ENCODE measurements around the gene ACER1.
"Not testable (repeated sequence)": the region's sequence is repeated elsewhere in the genome, so short reads cannot be mapped to it uniquely, and the experiment has no call there.

The ACER1 gene

DNA sequence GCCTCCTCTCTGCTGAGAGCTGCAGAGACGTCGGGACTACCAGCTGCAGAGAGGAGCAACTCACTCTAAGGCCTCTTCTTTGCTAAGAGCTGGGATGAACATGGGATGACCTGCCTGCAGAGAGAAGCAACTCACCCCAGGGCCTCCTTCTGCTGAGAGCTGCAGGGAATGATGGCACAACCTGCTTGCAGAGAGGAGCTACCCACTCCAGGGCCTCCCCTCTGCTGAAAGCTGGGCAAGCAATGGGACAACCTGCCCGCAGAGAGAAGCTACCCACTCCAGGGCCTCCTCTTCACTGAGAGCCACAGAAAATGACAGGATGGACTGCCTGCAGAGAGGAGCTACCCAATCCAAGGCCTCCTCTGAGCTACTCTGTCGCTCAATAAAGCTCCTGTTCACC lies 46.7 kb downstream of the ACER1 start:
- DNase-seq, result no peak

DNA sequence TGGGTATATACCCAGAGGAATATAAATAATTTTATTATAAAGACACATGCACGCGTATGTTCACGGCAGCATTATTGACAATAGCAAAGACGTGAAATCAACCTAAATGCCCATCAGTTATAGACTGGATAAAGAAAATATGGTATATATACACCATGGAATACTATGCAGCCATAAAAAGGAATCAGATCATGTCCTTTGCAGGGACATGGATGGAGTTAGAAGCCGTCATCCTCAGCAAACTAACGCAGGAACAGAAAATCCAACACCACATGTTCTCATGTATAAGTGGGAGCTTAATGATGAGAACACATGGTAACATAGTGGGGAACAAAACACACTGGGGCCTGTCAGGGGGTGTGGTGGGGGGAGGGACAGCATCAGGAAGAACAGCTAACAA lies 51.0 kb downstream of the ACER1 start:
- not testable (repeated sequence) for DNase-seq

DNA sequence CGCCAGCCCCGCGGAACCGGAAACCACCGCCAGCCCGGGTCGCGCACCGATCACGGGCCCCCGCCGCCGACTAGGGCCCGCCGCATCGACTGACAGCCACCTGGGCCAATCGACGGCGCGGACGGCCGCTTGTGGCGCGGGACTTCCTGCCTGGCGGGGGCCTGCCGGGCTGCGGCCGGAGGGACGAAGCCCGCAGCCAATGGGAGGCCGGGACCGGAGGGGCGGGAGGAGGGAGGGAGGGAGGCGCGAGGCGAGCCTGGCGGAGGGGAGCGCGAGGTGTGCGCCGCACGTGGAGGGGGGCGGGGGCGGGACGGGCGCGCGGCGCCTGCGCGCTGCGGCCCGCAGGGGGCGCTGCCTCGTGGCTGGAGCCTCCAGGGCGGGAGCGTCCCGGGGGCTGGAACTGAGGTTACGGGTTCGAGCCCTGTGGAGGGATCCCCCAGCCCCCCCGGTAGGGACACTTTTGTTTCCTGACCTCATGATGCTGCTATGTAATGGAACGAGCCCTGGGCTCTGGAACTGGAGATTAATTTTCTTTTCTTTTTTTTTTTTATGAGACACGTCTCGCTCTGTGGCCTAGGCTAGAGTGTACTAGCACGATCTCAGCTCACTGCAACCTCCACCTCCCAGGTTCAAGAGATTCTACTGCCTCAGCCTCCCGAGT lies 53.4 kb downstream of the ACER1 start, which contains the start of gene MLLT1:
Gene MLLT1, minus strand, starts transcription at position 45 of the 661 bp plus-strand sequence. CDS start 191 bp downstream, outside the sequence.
- DNase-seq, result peak; percentile 97

DNA sequence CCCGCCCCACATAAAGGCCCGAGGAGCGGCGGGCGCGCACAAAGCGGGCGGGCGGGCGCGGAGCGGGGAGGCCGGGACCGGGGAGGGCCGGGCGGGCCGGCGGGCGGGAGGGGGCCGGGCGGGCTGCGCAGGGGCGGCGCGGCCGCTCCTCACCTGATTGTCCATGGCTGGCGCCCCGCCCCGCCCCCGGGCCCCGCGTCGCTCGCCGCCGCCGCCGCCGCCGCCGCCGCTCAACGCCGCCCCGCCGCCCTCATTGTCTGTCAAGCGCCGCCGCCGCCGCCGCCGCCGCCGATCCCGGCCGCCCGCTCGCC lies 53.8 kb downstream of the ACER1 start:
- DNase-seq, result no peak

DNA sequence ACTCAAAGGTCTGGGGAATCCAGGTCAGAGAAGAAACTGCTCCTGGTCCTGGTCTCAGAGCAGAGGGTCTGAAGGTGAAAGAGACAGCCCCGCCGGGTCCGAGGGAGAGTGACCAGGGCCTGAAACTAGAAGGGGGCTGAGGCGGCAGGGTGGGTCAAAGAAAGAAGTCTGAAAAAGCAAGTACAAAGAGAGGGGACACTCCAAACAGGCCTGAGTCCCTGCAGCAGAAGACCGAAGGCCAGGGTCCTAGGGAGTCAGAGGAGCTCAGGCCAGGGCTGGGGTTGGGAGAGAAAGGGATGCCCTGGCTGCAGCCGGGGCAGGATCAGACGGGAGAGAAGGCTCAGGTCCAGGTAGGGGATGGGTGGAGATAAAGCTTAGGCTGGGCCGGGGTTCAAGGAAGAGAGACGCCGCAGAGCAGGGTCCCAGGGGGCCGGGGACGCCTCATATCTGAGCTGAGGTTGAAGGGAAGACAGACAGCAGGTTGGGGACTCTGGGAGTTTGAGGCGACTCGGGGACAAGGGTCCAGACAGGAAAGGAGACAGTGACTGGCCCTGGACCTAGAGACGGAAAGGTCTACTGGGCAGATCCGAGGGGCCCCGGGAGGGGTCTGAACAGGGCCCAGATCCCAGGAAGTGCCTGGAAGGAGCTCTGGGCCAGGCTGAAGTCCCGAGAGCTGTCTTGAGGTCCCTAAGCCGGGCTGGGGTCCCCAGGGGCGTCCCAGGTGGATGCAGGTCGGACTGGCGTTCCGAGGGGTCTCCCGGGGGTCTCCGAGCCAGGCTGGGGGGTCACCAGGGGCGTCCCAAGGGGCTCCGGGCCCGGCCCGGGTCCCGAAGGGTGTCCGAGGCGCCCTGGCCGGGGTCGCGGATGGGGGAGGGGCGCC lies 54.4 kb downstream of the ACER1 start:
- DNase-seq, result no peak

DNA sequence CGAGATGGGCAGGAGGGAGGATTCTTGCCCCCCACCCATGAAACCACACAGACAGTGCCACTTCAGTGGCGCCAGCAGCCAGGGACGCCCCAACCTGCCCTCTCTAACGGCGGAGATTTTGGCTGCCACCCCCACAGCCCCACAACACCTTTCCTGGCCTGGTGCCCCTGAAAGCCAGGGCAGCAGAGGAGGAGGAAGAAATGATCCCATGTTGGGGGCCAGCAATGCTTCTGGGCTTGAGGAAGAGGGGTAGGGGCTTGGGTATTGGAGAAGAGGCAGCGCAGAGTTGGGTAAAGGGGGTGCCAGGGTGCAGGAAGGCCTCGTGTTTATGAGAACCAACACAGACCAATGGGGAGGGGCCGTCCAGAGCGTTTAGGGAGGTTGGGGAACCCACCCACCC lies 55.4 kb downstream of the ACER1 start:
- DNase-seq, result no peak

DNA sequence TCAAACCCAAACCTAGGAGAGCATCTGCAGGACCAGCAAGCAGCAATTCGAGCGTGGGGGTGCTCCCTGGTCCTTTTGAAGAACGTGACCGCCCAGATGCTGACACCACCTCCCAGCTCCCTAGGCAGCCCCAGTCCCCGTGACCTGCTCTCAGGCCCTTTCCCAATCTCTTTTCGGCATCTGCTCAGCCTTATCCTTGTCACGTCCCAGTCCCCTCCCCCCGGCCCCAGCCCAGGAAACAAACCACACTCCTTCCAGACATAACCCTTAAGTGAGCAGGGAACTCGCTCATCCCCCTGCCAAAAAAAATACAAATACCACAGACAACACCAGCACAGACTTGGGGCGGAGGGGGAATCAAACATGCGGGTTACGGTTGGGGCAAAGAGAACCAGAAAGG lies 57.0 kb downstream of the ACER1 start:
- DNase-seq, result no peak

DNA sequence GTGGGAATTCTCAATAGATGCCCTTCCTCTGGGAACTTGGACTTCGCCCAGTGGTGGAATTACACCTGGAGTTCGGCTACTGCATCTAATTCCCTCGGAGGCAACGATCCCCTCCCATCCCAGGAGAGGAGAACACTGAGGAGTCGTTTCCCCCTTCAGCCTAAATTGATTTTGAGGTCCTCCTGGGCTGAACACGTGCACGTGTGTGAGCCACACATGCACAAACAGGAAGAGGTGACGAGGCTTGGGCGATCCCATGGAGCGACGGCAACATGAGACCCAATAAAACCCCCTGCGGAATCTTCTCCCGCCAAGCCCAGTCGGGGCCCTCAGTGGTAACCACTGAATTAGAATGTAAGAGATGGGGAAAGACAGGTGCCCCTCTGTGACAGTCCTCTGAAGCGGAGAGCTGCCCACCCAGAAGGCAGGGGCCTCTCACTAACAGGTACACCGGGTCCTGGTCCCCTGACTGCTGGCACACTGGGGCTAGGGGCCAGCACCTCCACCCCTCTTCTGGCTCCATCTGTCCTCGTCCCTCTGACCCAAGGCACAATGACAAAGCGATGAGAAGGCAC lies 58.2 kb downstream of the ACER1 start:
- no peak for DNase-seq

DNA sequence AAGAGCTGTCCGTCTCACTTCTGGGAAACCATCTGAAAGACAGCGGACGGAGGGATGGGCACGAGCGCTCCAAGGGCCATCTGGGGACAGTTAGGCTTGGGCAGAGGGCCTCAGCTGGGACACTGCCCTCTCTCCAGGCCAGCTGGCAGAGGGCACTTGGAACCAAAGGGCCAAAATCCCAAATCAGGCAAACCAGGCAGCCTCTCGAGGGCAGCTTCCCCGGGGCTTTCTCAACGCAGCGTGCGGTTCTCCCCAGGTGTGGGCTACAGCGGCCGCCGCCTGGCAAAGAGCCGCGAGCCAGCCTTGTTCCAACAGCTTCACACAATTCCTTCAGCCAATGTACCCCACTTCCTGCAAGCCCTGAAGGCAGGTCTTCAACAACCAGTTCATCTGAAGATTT lies 58.7 kb downstream of the ACER1 start:
- no peak for DNase-seq

DNA sequence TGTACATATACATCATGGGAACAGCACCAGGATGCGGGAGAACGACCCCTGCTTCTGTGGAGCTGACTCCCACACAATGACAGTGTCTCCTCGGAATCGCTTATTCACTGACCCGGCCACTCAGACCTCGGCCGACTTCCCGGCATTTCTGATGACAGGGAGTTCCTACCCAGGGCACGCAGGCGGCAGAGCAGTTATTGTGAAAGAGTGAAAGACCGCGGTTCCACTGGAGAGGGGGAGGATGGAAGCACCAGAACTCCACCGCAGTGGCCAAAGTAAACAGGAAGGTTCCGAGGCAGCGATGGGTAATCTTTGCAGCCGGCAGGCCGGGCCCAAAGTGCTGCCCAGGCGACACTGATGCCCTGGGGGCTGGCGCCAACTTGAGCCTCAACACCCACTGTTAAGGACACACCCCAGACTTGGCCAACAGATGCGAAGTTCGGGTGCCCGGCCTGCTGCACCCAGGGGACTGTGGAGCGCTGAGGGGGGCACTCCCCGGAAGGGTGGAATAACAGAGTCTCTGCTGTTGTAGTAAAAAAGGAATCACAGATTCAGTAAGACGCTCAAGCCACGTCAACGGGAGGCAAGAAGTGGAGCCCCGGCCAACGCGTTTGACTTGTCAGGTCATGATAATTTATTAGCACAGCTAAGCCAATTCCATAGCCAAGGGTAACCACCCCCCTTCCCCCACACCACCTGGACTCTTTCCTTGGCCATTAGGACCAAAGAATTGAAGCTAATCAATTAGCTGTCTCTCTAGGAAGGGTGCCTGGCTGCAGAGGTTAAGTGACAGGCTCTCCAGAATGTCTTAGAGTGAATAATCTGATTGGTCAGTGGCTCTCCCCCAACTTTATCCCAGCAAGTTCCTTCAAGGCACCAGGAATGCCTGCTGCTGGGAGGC lies 59.5 kb downstream of the ACER1 start:
- DNase-seq, result no peak

DNA sequence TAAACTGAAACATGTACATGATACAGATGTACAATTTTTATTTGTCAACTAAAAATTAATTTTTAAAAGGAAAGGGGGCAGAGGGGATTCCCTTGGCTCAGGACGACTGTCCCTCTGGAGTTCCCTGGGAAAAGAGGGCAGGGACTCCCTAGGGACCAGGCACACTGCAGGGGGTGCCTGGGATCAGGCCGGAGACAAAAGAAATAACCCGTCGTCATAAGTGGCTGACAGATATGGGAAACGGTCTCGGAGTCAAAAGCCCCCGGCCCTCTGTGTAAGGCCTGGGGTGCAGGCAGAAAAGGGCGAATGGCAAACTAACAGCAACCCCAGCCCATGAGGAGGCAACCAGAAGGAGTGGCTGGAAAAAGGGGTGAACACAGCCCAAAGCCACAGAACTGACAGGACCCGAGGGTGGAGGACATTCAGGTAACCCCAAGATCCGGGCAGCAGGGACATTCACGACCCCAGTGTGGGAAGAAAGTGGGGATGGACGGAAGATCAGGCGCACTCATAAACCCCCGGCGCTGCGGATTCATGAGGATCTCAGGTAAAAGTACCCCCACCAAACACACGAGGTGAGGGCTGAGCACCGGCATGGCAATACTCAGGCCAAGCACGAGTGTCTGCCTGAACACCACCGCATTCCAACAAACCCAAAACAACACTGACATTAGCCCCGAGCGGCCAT lies 60.4 kb downstream of the ACER1 start:
- no peak for DNase-seq

DNA sequence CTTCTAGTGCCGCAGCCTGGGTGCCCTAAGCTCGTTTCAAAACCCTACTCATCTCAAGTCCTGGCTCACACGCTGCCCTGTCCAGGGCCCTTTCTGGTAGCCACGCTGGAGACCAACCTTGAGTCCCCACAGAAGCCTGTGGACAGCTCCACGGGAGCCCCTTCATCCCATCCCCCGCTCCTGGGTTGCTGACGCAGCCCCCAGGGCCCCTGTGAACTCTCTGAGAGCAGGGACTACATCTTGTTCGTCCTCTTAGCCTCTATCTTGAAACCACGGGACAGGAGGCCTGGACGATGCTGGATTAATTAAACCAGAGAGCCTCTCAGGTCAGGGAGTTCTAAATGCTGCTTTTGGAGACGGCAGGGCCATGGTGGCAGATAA lies 61.0 kb downstream of the ACER1 start:
- DNase-seq, result no peak

DNA sequence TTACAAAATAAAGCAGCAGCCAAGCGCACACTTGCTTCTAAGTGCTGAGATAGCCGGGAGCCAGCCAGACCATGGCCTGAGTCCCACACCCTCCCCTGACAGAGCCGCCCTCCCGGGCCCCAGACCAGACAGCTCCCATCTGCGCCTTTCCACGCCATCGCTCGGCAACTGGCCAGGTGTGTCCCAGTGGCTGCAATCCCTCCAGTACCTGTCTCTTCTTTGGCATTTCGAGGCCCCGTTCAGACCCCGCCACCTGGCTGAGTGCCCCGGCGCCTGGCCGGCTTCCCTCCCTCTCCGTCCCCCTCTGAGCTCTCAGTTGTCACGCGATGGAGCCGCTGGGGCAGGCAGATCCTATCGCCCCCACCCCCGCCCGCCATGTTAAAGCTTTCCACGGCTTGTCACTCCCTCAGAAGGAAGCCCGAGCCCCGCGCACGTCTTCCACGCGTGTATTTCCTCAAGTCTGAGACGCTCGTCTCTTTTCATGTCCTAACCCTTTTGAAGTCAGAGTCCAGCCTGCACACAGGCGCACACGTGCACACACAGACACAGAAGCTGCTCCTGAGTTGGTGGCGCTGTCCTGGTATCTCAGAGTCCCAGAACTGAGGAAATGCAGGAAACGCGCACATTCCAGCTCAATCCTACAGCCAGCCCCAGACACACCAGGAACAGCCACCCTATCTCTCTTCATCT lies 61.5 kb downstream of the ACER1 start:
- no peak for DNase-seq

DNA sequence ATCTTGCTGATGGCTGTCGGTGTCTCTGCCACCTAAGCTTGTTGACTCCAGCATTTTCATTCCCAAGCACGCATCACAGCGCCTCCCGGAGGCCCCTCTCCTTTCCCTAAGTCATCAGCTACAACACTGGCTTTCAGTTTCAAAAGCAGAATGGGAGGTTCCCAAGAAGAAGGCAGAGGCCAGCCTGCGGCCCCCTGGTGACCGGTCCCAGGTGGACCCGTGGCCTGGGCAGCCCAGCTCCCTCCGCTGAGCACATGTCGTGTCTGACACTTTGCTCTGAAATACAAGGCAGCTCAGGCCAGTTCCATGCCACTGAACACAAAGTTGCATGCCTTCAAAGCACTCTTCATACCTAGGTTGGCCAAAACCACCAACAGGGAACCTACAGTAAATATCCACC lies 62.2 kb downstream of the ACER1 start:
- DNase-seq, result no peak

DNA sequence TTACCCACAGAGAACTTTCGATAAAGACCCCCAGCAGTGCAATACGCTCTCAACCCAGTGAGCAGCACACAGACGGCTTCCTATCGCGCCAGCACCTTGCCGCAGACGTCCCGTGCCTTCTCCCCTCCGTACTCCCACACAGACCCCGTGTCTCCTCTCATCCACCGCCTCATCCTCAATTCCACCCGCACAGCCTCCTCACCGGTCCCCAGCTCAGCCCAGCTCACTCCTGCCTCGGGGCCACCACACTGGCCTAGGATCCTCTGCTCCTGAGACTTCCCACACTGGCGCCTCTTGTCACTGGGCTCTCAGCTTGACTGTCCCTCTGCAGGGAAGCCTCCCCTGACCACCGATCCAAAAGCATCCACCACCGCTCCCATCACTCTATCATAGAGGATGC lies 62.6 kb downstream of the ACER1 start:
- no peak for DNase-seq

DNA sequence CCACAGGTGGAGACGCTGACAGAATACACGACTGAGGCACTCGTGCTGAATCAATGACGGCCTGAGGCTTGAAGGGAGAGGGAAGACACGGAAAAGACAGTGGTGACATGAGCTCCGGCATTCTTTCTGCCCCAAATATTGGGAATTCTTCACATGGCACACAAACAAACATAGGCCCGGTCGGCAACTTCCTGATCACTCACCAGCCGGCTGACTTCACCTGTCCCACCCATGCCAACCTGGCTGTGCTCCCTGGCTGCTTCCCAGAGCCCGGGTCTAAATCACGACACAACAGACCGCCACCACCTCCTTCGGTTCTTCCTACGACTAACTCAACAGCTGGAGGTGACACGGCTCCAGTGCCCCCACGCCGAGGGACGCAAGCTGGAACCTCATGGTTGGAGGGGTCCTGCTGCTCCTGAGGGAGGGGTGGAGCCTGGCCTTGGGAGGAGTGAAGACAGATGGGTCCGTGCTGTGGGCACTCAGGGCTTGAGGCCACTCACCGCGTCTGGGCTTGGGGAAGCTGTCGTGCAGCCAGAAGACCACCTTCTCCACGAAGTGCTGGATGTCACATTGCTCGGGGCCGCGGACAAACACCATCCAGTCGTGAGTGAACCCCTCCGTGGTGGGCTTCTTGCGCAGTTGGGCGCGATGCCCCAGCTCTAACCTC lies 63.2 kb downstream of the ACER1 start:
- DNase-seq, result no peak

DNA sequence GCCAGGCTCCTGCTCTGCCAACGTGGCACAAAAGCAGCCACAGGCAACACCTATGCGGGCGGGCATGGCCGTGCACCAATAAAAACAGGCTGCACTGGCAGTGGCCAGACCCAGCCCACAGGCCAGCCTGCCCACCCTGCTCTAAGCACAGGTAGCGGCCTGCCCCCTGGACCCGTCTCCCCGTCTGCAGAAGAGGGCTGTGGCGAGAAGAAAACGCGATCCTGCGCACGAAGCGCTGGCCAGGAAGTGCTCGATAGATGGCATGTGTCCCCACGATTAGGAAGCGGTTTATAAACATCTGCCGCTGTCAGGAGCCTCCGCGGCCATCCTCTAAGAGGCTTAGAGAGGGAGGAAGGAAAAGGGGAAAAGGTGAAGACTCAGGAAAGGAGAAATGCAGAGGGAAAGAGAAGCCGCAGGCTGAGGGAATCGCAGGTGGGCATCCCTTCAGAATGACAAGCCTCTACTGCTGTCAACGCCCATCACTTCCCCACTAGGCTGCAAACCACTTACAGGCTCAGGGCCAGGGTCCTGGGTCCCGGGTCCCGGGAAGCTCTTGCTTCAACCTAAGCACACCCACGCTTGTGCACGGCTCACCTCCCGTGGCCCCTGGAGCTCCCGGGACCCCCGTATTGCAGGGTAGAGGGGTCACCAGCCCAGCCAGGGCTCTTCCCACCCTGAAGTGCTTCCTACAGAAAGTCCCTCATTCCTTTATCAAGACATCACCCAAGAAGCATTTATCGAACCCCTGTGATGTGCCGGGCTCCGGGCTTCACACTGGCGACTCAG lies 64.1 kb downstream of the ACER1 start:
- no peak for DNase-seq

DNA sequence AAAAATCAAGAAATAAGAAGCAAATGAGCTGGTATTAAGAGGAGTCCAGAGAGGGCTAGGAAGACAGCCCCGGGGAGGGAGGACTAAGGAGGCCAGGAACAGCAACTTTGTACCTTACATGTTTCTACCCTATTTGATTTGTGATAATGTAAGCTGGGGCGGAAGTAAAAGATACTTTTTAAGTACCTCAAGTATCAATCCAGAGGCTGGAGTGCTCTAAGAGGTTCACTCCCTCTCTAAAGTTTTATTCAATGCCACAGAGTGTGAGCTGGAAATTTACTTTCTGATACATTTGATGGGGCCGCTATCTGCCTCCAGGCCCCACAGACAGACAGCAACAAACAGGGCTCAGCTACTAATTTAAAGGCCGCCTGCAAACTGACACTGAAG lies 65.0 kb downstream of the ACER1 start:
- DNase-seq, result no peak

DNA sequence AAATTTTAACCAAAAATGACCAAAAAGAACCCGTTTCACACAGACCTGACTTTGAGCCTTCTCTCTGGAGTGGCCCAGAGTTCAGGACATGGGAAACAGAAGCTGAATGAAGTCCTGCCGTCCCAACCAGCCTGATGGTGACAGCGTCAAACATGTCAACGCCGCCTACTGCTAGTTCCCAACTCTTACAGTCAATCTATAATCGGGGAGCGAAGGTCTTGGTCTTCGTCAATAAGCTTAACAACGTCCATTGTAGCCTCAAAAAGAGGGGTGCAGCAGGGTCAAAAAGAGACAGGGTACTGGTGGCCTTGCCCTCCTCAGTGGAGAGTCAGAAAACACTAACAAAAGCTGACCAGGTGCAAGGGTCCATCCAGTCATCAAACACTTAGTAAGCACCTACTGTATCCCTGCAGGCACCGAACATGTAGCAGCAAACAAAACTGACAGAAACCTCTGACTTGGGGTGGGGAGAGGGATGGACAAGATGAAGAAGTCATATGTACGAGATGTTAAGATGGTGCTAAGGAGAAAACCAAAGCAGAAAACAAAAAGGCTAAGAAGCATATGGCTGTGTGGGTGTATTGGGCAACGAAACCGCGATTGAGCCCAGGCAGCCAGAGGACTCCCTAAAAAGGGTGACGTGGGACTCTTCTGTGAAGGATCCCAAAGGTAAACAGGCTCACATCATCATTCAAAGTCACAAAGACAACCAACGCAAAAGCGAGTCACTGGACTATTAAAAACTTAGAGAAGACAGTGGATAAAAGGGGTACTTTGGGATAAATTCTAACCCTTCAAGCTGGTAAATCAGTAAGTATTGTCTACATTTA lies 65.6 kb downstream of the ACER1 start:
- no peak for DNase-seq

DNA sequence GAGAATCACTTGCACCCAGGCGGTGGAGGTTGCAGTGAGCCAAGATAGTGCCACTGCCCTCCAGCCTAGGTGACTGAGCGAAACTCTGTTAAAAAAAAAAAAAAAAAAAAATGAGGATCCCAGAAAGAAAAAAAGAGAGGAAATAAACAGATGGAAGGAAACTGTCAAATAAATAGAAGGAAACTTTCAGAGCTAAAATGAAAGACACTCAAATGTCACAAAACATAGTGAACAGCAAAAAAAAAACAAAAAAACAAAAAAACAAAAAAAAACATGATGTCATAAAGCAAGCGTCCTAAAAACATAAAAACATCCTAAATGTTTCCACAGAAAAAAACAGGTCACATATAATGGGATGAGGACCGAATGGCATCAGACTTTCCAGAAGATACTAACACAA lies 68.6 kb downstream of the ACER1 start:
- DNase-seq, result no peak

Data from activated CD4-positive, alpha-beta T cell treated with anti-CD3 and anti-CD28 coated beads, Interleukin-2, amount 50 U/mL, for 16 hours (primary cell).